IMR-90 (cell line): Measurements from ENCODE around the gene TRHDE.

Source experiments
- CHD1 ChIP-seq: IDR thresholded peaks from 2 replicates; pipeline ENCODE4 v1.6.1; 2012; ENCODE audit warnings: low read depth, low read length, improper control_type of control experiment
- FOS ChIP-seq: fragments of 150-350 bp; IDR thresholded peaks from 2 replicates; pipeline ENCODE4 v1.6.1; 2016; ENCODE audit warnings: low read depth, low read length
- MAFK ChIP-seq: IDR thresholded peaks from 2 replicates; pipeline ENCODE4 v1.6.1; 2012; ENCODE audit warnings: low read depth, low read length, improper control_type of control experiment
- MAZ ChIP-seq: IDR thresholded peaks from 2 replicates; pipeline ENCODE4 v1.6.1; 2012; ENCODE audit warnings: low read depth, mild to moderate bottlenecking, low read length, improper control_type of control experiment, moderate library complexity, borderline replicate concordance
- MXI1 ChIP-seq: IDR thresholded peaks from 2 replicates; pipeline ENCODE4 v1.6.1; 2012; ENCODE audit warnings: low read depth, mild to moderate bottlenecking, low read length, moderate library complexity, borderline replicate concordance
- NFE2L2 ChIP-seq: fragments of 150-350 bp; IDR thresholded peaks from 2 replicates; pipeline ENCODE4 v1.6.1; 2016; ENCODE audit warnings: low read depth, mild to moderate bottlenecking, low read length
- POLR2A ChIP-seq: IDR thresholded peaks from 2 replicates; pipeline ENCODE4 v1.6.1; 2012; ENCODE audit warnings: mild to moderate bottlenecking, low read depth, low read length
- RAD21 ChIP-seq: IDR thresholded peaks from 2 replicates; pipeline ENCODE4 v1.6.1; 2012; ENCODE audit warnings: low read length, improper control_type of control experiment
- RCOR1 ChIP-seq: IDR thresholded peaks from 2 replicates; pipeline ENCODE4 v1.6.1; 2012; ENCODE audit warnings: mild to moderate bottlenecking, low read length, improper control_type of control experiment; ENCODE audit not compliant: insufficient replicate concordance
- RFX5 ChIP-seq: IDR thresholded peaks from 2 replicates; pipeline ENCODE4 v1.8.0; 2012; ENCODE audit warnings: low read depth, mild to moderate bottlenecking, low read length, moderate library complexity
- SMC3 ChIP-seq: fragments of 150-350 bp; IDR thresholded peaks from 2 replicates; pipeline ENCODE4 v1.6.1; 2016; ENCODE audit warnings: low read depth, mild to moderate bottlenecking, antibody characterized with exemption, low read length, moderate library complexity
- TF ChIP-seq, protein P1 (sequence below): conservative IDR thresholded peaks from 2 replicates; pipeline ENCODE4 v1.5.1; 2012; ENCODE audit warnings: mild to moderate bottlenecking, low read depth, low read length, improper control_type of control experiment
- TF ChIP-seq, protein P2 (sequence below): fragments of 150-350 bp; IDR thresholded peaks from 2 replicates; pipeline ENCODE4 v1.6.1; 2016; ENCODE audit warnings: low read depth, mild to moderate bottlenecking, low read length, moderate library complexity, borderline replicate concordance
- TF ChIP-seq, protein P3 (sequence below): fragments of 150-350 bp; IDR thresholded peaks from 2 replicates; pipeline ENCODE4 v1.6.1; 2017; ENCODE audit warnings: mild to moderate bottlenecking, antibody characterized with exemption, low read length, low read depth

DNA sequence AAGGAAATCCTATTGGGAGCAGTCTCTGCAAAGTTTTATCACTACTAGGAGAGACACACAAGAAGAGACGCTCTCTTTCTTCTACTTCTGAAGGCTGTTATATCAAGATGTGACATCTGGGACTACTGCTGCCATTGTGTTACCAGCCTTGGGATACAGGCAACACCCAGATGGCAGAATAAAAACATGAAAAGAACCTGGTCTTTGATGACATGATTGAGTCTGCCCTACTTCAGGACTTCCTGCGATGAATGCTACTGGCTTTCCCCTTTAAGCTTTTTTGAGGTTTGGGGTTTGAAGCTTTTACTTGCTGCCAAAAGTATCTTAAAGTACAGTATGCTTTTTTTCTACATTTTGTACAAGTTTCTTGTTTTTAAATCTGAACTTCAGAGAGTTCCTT is 29.2 kb upstream of the TRHDE start:
- no peak for TF ChIP-seq NFE2L2
- TF ChIP-seq, protein P1, sequence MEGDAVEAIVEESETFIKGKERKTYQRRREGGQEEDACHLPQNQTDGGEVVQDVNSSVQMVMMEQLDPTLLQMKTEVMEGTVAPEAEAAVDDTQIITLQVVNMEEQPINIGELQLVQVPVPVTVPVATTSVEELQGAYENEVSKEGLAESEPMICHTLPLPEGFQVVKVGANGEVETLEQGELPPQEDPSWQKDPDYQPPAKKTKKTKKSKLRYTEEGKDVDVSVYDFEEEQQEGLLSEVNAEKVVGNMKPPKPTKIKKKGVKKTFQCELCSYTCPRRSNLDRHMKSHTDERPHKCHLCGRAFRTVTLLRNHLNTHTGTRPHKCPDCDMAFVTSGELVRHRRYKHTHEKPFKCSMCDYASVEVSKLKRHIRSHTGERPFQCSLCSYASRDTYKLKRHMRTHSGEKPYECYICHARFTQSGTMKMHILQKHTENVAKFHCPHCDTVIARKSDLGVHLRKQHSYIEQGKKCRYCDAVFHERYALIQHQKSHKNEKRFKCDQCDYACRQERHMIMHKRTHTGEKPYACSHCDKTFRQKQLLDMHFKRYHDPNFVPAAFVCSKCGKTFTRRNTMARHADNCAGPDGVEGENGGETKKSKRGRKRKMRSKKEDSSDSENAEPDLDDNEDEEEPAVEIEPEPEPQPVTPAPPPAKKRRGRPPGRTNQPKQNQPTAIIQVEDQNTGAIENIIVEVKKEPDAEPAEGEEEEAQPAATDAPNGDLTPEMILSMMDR: no peak
- no peak for TF ChIP-seq CHD1
- TF ChIP-seq RCOR1: no peak
- no peak for TF ChIP-seq POLR2A
- TF ChIP-seq, protein P2, sequence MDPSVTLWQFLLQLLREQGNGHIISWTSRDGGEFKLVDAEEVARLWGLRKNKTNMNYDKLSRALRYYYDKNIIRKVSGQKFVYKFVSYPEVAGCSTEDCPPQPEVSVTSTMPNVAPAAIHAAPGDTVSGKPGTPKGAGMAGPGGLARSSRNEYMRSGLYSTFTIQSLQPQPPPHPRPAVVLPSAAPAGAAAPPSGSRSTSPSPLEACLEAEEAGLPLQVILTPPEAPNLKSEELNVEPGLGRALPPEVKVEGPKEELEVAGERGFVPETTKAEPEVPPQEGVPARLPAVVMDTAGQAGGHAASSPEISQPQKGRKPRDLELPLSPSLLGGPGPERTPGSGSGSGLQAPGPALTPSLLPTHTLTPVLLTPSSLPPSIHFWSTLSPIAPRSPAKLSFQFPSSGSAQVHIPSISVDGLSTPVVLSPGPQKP: no peak
- no peak for TF ChIP-seq MAZ
- TF ChIP-seq RAD21: no peak
- TF ChIP-seq, protein P3, sequence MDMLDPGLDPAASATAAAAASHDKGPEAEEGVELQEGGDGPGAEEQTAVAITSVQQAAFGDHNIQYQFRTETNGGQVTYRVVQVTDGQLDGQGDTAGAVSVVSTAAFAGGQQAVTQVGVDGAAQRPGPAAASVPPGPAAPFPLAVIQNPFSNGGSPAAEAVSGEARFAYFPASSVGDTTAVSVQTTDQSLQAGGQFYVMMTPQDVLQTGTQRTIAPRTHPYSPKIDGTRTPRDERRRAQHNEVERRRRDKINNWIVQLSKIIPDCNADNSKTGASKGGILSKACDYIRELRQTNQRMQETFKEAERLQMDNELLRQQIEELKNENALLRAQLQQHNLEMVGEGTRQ: no peak
- no peak for TF ChIP-seq RFX5
- TF ChIP-seq MAFK: no peak
- TF ChIP-seq SMC3: no peak
- no peak for TF ChIP-seq MXI1
- TF ChIP-seq FOS: no peak
